Cardiac muscle cell (in vitro differentiated cells and primary cell): ENCODE measurements around the gene PRMT9. TPM values are rescaled to one million over a fixed set of nuclear protein-coding genes. Genes with fewer than 3 reads are reported as not detected.

ENCODE experiments used
- DNase-seq, 2 donors: peaks; one replicate each; pipeline versions ENCODE4 v3.0.0 to v3.0.0-alpha.2; 2010 to 2017; ENCODE audit warnings: low read depth in 1 of 2, low spot score in 1 of 2
- H3K27ac ChIP-seq: fragments of 200-600 bp; sonication (generic); 2 replicates; pipeline ENCODE4 v1.5.1; 2016
- H3K27me3 ChIP-seq: fragments of 200-600 bp; sonication (generic); 2 replicates; pipeline ENCODE4 v1.6.0; 2016; ENCODE audit warnings: control low read depth
- H3K36me3 ChIP-seq: fragments of 200-600 bp; sonication (generic); 2 replicates; pipeline ENCODE4 v1.5.1; 2016; ENCODE audit warnings: control low read depth
- H3K4me1 ChIP-seq: fragments of 200-600 bp; sonication (generic); 2 replicates; pipeline ENCODE4 v1.8.1; 2017; ENCODE audit warnings: low read depth, mild to moderate bottlenecking, mixed run types
- H3K4me3 ChIP-seq: fragments of 200-600 bp; sonication (generic); 2 replicates; pipeline ENCODE4 v1.5.1; 2016; ENCODE audit warnings: mild to moderate bottlenecking
- H3K9me3 ChIP-seq: fragments of 200-600 bp; sonication (generic); 2 replicates; pipeline ENCODE4 v1.5.1; 2017; ENCODE audit warnings: low read depth, mild to moderate bottlenecking, control low read depth
- CTCF ChIP-seq: IDR thresholded peaks from 2 replicates; pipeline ENCODE4 v1.5.1; 2012; ENCODE audit warnings: low read depth, mild to moderate bottlenecking, low read length
- polyA plus RNA-seq: library from polyadenylated mRNA; unstranded; fragments of >200 nt; fragmentation: Nextera tagmentation; extraction: Ambion mirVana; gene quantifications from 2 replicates; pipeline ENCODE4 v1.2.1, GENCODE V29; 2016
- total RNA-seq: library from RNA; depleted of rRNA; stranded (reverse); fragments of >200 nt; gene quantifications from 2 replicates; pipeline ENCODE4 v1.2.3, GENCODE V29; 2016

PRMT9 gene
- total and polyA plus RNA-seq, 2 experiments from 2014 or later, result 7.3 to 7.7 TPM

GRCh38 chr4:147589586-147589985 lies 94.4 kb downstream of the PRMT9 start:
- Histone ChIP-seq H3K27me3 (no peaks in the 10 kb centered on the region), H3K4me1 (peaks cover 13% of the 10 kb centered on the region), H3K36me3 (no peaks in the 10 kb centered on the region), H3K9me3 (no peaks in the 10 kb centered on the region), H3K27ac (no peak overlapping the region), H3K4me3 (no peak overlapping the region)
- no peak for DNase-seq
- TF ChIP-seq CTCF, result no peak

Other genes with a start within 250 kb of the PRMT9 start
- 43.1 and 46.5 TPM in 2 replicates for gene EDNRA, start 203.1 kb downstream of the PRMT9 start, total RNA-seq
- 24.2 and 36.7 TPM in 2 replicates for gene EDNRA, start 203.1 kb downstream of the PRMT9 start, polyA plus RNA-seq
- gene TMEM184C, start 66.8 kb downstream of the PRMT9 start, total RNA-seq, result 27.3 and 32.3 TPM in 2 replicates
- 30.7 and 37.8 TPM in 2 replicates for gene TMEM184C, start 66.8 kb downstream of the PRMT9 start, polyA plus RNA-seq
- gene ARHGAP10, start 47.9 kb upstream of the PRMT9 start, total RNA-seq, result 15.0 TPM in 2 replicates
- 10.4 and 12.1 TPM in 2 replicates for gene ARHGAP10, start 47.9 kb upstream of the PRMT9 start, polyA plus RNA-seq